GM19025 (cell line): Measurements from ENCODE around the gene COL5A1.

Experiments
- ATAC-seq: cut with Tn5 transposase; IDR thresholded peaks from one replicate; pipeline ENCODE4 v1.9.1; 2021; ENCODE audit warnings: mild to moderate bottlenecking, low read depth, moderate library complexity; ENCODE audit not compliant: unreplicated experiment

Gene COL5A1

GRCh38 chr9:134641173-134641989 lies at the start of gene COL5A1:
Gene COL5A1, plus strand, starts transcription at chr9:134641803. Its CDS starts 385 bp downstream, at chr9:134642188.
- no peak for ATAC-seq

GRCh38 chr9:134592018-134592818 lies 49.4 kb upstream of the COL5A1 start:
- ATAC-seq: no peak

GRCh38 chr9:134592819-134593200 lies 48.8 kb upstream of the COL5A1 start:
- no peak for ATAC-seq

GRCh38 chr9:134593286-134594077 lies 48.1 kb upstream of the COL5A1 start:
- ATAC-seq: no peak

DNA sequence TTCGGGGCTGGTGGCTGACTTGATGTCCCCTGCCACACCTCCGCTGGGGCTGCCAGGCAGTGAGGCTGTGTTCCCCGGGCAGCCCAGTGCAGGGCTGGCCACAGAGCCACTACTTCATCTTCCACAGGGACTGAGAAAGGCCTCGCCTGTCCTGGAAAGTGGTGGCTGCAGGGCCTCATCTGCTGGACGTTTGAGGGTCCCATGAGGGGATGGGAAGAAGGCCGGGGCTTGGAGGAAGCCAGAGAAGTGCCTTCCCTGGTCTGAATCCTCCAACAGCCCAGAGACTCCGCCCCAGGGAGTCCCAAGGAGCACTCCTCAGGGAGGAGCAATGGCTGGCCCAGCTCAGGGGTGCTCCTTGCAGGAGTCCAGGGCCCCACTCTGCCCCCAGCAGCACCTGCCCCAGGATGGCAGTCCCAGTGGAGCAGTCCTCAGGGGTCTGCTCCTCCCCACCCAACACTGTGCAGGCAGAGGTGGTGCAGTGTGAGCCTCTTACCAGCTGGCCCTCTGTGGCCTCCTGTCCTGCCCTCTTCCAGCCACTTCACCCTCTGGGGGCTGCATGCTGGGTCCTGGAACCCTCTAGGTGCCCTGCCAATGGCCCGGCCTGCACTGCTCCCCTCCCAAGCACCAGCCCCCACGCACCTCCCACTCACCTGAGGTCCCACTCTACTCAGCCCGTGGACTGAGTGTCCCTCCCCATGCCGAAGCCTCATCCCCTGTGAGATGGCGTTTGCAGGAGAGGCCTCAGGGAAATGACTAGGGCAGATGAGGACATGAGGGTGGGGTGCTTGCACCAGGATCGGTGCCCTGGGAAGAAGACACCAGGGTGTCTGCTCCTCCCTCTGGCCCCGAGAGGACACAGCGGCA lies 47.3 kb upstream of the COL5A1 start:
- no peak for ATAC-seq

DNA sequence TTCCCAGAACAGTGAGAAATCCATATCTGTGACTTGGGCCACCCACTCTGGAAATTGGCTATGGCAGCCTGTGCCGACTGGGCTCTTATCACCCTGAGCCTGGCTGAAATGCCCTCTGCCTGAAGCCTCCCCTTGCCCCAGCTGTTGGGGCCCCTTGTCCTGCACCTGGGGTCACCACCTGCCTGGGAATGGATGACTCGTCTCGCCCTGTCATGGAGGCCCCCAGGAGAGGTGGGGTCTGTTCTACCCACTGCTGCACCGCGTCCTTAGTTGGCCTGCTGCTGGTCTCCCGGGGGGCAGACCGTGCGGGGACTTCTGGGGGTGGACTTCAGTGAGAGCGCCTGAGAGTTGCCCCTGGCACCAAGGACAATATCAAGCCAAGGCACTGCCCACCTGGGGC lies 46.6 kb upstream of the COL5A1 start:
- ATAC-seq: no peak

- ATAC-seq: no peak
Measured at GRCh38 chr9:134597041-134597913, 44.3 kb upstream of the COL5A1 start.

DNA sequence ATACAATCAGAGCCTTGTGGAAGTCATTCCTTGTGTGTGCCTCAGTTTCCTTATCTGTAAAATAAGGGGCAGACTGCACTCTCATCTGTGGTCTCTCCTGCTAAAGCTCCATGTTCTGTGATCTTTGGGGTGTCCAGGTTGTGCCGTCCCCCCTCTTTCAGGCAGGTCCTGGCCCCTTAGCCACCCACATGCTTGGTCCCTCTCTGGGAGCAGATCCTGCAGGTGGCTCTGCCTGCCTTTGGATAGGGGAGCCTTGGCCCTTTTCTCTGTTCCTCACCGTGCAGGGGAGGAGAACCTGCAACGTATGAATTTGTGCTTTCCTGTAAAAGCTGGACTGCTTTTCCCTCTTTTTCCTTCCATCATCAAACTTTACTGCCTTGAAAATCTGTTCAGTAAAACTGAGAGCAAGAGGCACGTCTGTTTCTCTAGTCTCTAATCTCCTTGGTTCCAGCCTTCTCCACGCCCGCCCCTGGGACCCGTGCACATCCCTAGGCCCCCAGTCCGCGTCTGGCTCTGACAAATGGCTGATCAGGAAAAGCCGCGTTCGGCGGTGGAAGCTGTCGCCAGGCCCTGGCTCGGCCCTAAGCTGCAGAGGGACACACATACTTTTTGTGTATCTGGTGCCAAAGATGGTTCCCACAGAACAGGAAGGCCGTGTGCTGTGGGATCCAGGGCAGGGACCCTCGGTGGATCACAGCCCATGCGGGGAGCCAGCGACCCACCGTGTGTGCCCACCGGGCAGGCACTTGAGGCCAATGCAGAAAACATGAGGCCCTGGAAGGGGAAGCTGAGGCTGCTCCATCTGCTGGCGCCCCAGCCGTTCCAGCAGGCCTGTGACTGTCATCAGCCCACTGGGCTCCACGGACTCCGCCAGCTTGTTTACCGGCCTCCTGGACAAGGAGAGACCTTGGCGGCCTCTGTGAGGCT lies 43.4 kb upstream of the COL5A1 start:
- no peak for ATAC-seq

- ATAC-seq: no peak
Measured at GRCh38 chr9:134598884-134599245, 42.7 kb upstream of the COL5A1 start.

- ATAC-seq: no peak
Measured at GRCh38 chr9:134600371-134600770, 41.2 kb upstream of the COL5A1 start.

DNA sequence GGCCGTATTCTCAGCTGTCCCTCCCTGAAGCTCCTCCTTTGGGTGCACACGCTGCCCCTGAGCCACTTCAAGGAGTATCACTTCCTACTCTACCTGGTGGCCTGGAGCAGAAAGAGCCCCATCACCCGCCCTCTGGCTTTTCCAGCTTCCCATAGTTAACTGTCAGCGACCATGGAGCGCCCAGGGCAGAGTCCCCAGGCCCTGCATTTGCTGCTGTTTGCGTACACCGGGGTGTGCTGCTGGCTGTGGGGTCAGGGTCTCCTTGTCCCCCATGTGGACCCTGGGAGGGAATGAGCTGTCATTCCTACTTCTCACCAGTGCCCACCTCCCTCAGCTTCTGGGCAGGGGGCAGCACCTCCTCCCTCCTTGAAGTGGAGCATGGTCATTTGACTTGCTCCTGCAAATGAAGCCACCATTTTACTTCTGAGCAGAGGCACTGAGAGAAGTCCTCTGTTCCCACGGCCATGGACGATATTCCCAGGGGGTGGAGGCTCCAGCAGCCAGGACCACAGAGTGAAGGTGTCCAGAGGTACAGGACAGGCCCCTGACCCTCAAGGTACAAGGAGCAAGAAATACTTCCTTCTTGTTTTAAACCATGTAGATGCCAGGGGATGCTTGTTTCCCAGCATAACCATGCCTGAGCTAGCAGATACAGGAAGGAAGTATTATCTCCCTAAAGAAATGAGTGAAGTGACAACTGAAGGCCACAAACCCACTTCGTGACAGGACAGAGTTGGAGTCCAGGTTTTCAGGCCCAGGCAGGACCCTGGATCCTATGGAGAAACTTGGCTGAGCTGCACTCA lies 40.6 kb upstream of the COL5A1 start:
- ATAC-seq: no peak

DNA sequence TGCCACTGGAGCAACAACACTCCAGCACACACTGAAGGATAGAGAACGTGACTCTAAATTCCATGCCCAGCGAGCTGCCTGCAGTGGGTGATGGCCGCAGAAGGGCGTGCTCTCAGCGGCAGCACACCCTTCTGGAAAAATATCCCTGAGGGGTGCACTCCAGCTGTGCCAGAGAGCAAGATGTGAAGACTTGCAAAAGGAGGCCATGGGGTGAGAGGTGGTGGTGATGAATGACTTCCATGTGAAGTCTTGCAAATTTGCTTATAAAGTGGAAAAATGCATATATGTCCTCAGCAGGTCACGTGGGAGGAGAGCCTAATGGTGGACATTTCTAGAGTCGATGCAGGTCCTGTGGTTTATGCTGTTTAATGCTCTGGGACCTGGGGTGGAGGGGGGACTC lies 39.8 kb upstream of the COL5A1 start:
- no peak for ATAC-seq

GRCh38 chr9:134602547-134603362 lies 38.8 kb upstream of the COL5A1 start:
- ATAC-seq: no peak

DNA sequence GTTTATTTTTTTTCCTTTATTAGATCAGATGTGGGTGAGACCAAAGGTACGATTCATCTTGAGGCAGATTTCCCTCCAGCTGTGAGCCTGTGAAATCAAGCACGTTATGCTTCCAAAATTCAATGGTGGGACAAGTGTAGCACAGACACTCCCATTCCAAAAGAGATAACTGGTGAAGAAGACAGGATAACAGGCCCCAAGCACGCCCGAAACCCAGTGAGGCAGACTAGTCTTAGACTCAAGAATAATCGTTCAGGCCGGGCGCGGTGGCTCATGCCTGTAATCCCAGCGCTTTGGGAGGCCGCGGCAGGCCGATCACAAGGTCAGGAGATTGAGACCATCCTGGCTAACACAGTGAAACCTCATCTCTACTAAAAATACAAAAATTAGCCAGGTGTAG lies 36.8 kb upstream of the COL5A1 start:
- no peak for ATAC-seq

GRCh38 chr9:134605351-134605965 lies 36.1 kb upstream of the COL5A1 start:
- ATAC-seq: no peak

- no peak for ATAC-seq
Measured at GRCh38 chr9:134605966-134606357, 35.6 kb upstream of the COL5A1 start.
